ENCODE results near the gene LRRIQ1. TPM values are rescaled to one million over a fixed set of nuclear protein-coding genes. Genes with fewer than 3 reads are reported as not detected.

LRRIQ1 gene
- total RNA-seq, 1 donor from 2014 or later, result 25.5 TPM

- Histone ChIP-seq H3K4me1 (peaks cover 9% of the 10 kb centered on the region), H2AFZ (replicated peaks) (no peak overlapping the region), H3F3A (ENCODE audit: low read depth) (no peaks in the 10 kb centered on the region), H3K4me2 (no peak overlapping the region), H3K79me2 (ENCODE audit: low read depth) (no peaks in the 10 kb centered on the region), H4K20me1 (ENCODE audit: low read depth) (no peaks in the 10 kb centered on the region), H3K36me3 (no peaks in the 10 kb centered on the region), H3K4me3 (no peak overlapping the region), H3K27ac (no peak overlapping the region), H3K27me3 (no peaks in the 10 kb centered on the region), H3K9ac (no peak overlapping the region), H3K9me3 (ENCODE audit: low read depth) (no peaks in the 10 kb centered on the region)
- peaks cover 2% of the 10 kb centered on the region for H3K27me3 Mint-ChIP-seq (ENCODE audit: insufficient read depth, low read depth)
- TF ChIP-seq EZH2phosphoT487 (IDR thresholded peaks at IDR 0.05) (no peak), CTCF (IDR thresholded peaks at IDR 0.05) (no peak), EZH2 (IDR thresholded peaks at IDR 0.05) (no peak)
- no peak overlapping the region for H3K27ac Mint-ChIP-seq
- no peak overlapping the region for H3K4me3 Mint-ChIP-seq
- no peaks in the 10 kb centered on the region for H3K36me3 Mint-ChIP-seq
- no peak for DNase-seq (ENCODE audit: low spot score)
- H3K9me3 Mint-ChIP-seq, result no peaks in the 10 kb centered on the region
- peaks cover 3% of the 10 kb centered on the region for H3K4me1 Mint-ChIP-seq
These were observed 18.5 kb upstream of the LRRIQ1 start for GRCh38 chr12:85017618-85018017.

DNA sequence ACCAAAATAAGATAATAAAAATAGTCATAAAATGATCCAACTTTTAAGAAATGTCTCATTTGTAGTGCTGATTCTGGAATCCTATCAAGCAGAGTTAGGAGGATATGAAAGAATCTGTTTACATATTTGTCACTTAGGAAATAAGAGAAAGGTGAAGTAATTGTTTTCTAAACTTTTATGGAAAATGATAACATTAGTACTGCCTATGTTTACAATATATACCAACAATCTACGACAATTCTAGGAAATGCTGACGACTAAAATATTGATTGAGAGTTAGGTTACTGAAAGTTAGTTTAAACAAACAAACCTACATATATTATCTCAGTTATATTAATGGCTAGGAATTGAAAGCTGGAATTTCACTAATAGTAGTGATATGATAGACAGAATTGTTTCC is 18.1 kb upstream of the LRRIQ1 start:
- no peak overlapping the region for H3K4me3 Mint-ChIP-seq
- no peaks in the 10 kb centered on the region for H3K9me3 Mint-ChIP-seq
- peaks cover 9% of the 10 kb centered on the region for H3K4me1 ChIP-seq
- H3K27ac ChIP-seq, result no peak overlapping the region
- peaks cover 2% of the 10 kb centered on the region for H3K27me3 Mint-ChIP-seq (ENCODE audit: insufficient read depth, low read depth)
- H3K4me2 ChIP-seq, result no peak overlapping the region
- no peaks in the 10 kb centered on the region for H3K36me3 ChIP-seq
- H3K4me3 ChIP-seq, result no peak overlapping the region
- no peaks in the 10 kb centered on the region for H4K20me1 ChIP-seq (ENCODE audit: low read depth)
- H3K27me3 ChIP-seq, result no peaks in the 10 kb centered on the region
- no peaks in the 10 kb centered on the region for H3K36me3 Mint-ChIP-seq
- TF ChIP-seq EZH2 (IDR thresholded peaks at IDR 0.05) (no peak), CTCF (IDR thresholded peaks at IDR 0.05) (no peak), EZH2phosphoT487 (IDR thresholded peaks at IDR 0.05) (no peak)
- H3F3A ChIP-seq (ENCODE audit: low read depth), result no peaks in the 10 kb centered on the region
- H3K4me1 Mint-ChIP-seq, result peaks cover 3% of the 10 kb centered on the region
- no peaks in the 10 kb centered on the region for H3K79me2 ChIP-seq (ENCODE audit: low read depth)
- H3K27ac Mint-ChIP-seq, result no peak overlapping the region
- no peak for DNase-seq (ENCODE audit: low spot score)
- no peak overlapping the region for H3K9ac ChIP-seq
- no peaks in the 10 kb centered on the region for H3K9me3 ChIP-seq (ENCODE audit: low read depth)
- H2AFZ ChIP-seq (replicated peaks), result no peak overlapping the region

- no peaks in the 10 kb centered on the region for H3K36me3 Mint-ChIP-seq
- H3K36me3 ChIP-seq, result no peaks in the 10 kb centered on the region
- no peaks in the 10 kb centered on the region for H3K79me2 ChIP-seq (ENCODE audit: low read depth)
- no peak overlapping the region for H3K4me2 ChIP-seq
- H3K4me3 Mint-ChIP-seq, result no peak overlapping the region
- TF ChIP-seq EZH2 (IDR thresholded peaks at IDR 0.05) (no peak), CTCF (IDR thresholded peaks at IDR 0.05) (peak; percentile 76), EZH2phosphoT487 (IDR thresholded peaks at IDR 0.05) (no peak)
- no peaks in the 10 kb centered on the region for H3K27me3 Mint-ChIP-seq (ENCODE audit: insufficient read depth, low read depth)
- no peaks in the 10 kb centered on the region for H3F3A ChIP-seq (ENCODE audit: low read depth)
- no peaks in the 10 kb centered on the region for H3K9me3 ChIP-seq (ENCODE audit: low read depth)
- H3K9ac ChIP-seq, result no peak overlapping the region
- H3K4me3 ChIP-seq, result no peak overlapping the region
- no peak overlapping the region for H2AFZ ChIP-seq (replicated peaks)
- no peak overlapping the region for H3K27ac Mint-ChIP-seq
- no peaks in the 10 kb centered on the region for H3K9me3 Mint-ChIP-seq
- H4K20me1 ChIP-seq (ENCODE audit: low read depth), result no peaks in the 10 kb centered on the region
- H3K27ac ChIP-seq, result no peak overlapping the region
- no peaks in the 10 kb centered on the region for H3K4me1 Mint-ChIP-seq
- peaks cover 25% of the 10 kb centered on the region for H3K27me3 ChIP-seq
- no peaks in the 10 kb centered on the region for H3K4me1 ChIP-seq
- peak; percentile 61 for DNase-seq (ENCODE audit: low spot score)
These were observed 6.7 kb upstream of the LRRIQ1 start for GRCh38 chr12:85029456-85029855.
